Lower lobe of right lung (tissue), 2 donors: Measurements from ENCODE around the gene DPH3. TPM values are rescaled to one million over a fixed set of nuclear protein-coding genes. Genes with fewer than 3 reads are reported as not detected.

Experiments used
- ATAC-seq, 2 donors: fragments of 200-7000 bp; cut with Tn5 transposase; one replicate each; pipeline ENCODE4 v1.9.1; 2020 to 2022; ENCODE audit warnings: mild to moderate bottlenecking in 2 of 2, moderate library complexity in 2 of 2
- DNase-seq: peaks from one replicate; pipeline ENCODE4 v3.0.0-alpha.2; 2020
- H3K27ac ChIP-seq: fragments of 200-600 bp; one replicate; pipeline ENCODE4 v1.8.0; 2022
- H3K27me3 ChIP-seq: fragments of 200-600 bp; one replicate; pipeline ENCODE4 v1.8.0; 2022; ENCODE audit warnings: low read depth
- H3K36me3 ChIP-seq: fragments of 200-600 bp; one replicate; pipeline ENCODE4 v1.8.0; 2022; ENCODE audit warnings: mild to moderate bottlenecking
- H3K4me1 ChIP-seq: fragments of 200-600 bp; one replicate; pipeline ENCODE4 v1.8.0; 2022
- H3K4me3 ChIP-seq: fragments of 200-600 bp; one replicate; pipeline ENCODE4 v1.8.0; 2022; ENCODE audit warnings: mild to moderate bottlenecking
- H3K9me3 ChIP-seq: fragments of 200-600 bp; one replicate; pipeline ENCODE4 v1.8.0; 2022
- CTCF ChIP-seq: fragments of 200-600 bp; IDR thresholded peaks from one replicate; pipeline ENCODE4 v1.8.0; 2022; ENCODE audit warnings: antibody characterized with exemption, mild to moderate bottlenecking
- intact Hi-C: fragments of 100-400 bp; cut with DNase I; formaldehyde crosslinking; loops from one replicate; pipeline ENCODE4 v1.11.0; 2022
- total RNA-seq: library from RNA; stranded (reverse); fragmentation: NEBNext Ultra II Directional; extraction: Animal tissue kit (Norgen Biotek cat#: 25700); gene quantifications from one replicate; pipeline ENCODE4 v1.2.1, GENCODE V29; 2021
- donor health status: DM: no; HTN: yes; CAD: no; lungs with severe emphysema.

Gene DPH3
- total RNA-seq, 1 donor from 2014 or later: 29.0 TPM

GRCh38 chr3:16252243-16252978 is 12.3 kb downstream of the DPH3 start:
- H3K36me3 ChIP-seq: no peaks in the 10 kb centered on the region
- no peak overlapping the region for H3K4me3 ChIP-seq
- H3K4me1 ChIP-seq: no peaks in the 10 kb centered on the region
- ATAC-seq (no peak), DNase-seq (no peak)
- TF ChIP-seq CTCF: no peak
- intact Hi-C loops: no loop called here
- no peaks in the 10 kb centered on the region for H3K9me3 ChIP-seq
- no peaks in the 10 kb centered on the region for H3K27me3 ChIP-seq
- no peak overlapping the region for H3K27ac ChIP-seq

DNA sequence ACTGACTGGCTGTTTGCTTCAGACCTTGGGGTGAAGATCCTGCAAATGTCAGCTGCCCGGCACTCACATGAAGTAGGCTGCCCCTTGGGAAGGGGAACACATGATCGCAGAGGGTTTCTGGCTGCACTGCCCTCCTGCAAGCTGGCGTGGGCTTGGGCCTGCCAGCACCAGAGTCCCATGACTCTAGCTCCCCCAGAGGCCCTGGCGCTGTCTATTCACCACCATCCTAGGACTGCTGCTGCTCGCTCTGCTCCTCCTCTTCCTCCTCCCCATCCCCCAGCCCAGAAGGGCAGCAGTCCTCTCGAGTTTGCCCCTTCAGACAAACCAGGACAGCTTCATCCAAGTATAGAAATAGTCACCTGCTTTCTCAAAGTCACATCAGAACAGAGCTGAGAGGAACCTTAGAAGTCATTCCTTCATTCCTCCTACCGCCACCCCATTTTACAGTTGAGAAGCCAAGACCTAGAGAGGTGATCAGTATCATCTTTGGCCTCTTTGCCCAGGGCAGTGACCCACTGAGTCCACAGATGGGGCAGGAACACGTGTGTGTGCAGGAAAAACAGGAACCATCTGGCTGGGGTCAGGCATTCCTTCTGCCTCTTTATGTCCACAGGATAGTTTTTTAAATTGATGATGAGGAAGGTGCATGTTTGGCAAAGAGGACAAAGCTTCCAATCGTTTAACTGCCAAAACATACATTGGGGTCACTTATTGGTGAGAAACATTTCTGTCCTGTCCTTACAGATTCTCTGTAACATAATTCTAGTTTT is 13.2 kb downstream of the DPH3 start:
- Histone ChIP-seq H3K4me1 (no peaks in the 10 kb centered on the region), H3K27ac (no peak overlapping the region), H3K27me3 (no peaks in the 10 kb centered on the region), H3K36me3 (no peaks in the 10 kb centered on the region), H3K9me3 (no peaks in the 10 kb centered on the region), H3K4me3 (no peak overlapping the region)
- no peak for DNase-seq
- no peak for TF ChIP-seq CTCF
- intact Hi-C loops: no loop called here
- ATAC-seq: no peak

DNA sequence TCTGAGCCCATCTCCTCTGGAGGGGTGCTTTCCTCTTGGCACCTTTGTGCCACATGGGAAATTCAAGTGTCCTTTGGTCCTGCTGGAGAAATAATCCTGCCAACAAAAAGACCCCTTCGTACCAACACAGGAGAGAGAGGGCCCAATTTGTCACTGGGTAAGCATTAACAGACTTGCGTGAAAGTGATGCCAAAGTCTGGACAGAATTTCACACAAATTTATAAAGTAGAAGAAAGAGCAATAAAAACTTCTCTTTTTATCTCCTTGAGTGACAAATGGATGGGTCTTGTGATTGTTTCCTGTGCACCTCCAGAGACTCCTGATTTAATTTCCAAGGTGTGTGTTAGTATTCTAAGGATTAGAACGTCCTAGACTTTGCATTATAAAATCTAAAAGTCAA is 14.9 kb downstream of the DPH3 start:
- H3K4me1 ChIP-seq: no peaks in the 10 kb centered on the region

GRCh38 chr3:16249336-16249735 is 15.4 kb downstream of the DPH3 start:
- peak; percentile 24 for TF ChIP-seq CTCF
- no peak for DNase-seq
- H3K27ac ChIP-seq: no peak overlapping the region
- intact Hi-C loops: no loop called here
- no peak overlapping the region for H3K4me3 ChIP-seq
- no peaks in the 10 kb centered on the region for H3K27me3 ChIP-seq
- no peaks in the 10 kb centered on the region for H3K4me1 ChIP-seq
- H3K36me3 ChIP-seq: no peaks in the 10 kb centered on the region
- H3K9me3 ChIP-seq: no peaks in the 10 kb centered on the region
- no peak for ATAC-seq

More for the DNA sequence above, 14.9 kb downstream of the DPH3 start:
- ATAC-seq (no peak), DNase-seq (no peak)
- TF ChIP-seq CTCF: no peak
- intact Hi-C loops: no loop called here
- no peaks in the 10 kb centered on the region for H3K36me3 ChIP-seq
- H3K4me3 ChIP-seq: no peak overlapping the region
- H3K27me3 ChIP-seq: no peaks in the 10 kb centered on the region
- no peaks in the 10 kb centered on the region for H3K9me3 ChIP-seq
- H3K27ac ChIP-seq: no peak overlapping the region

DNA sequence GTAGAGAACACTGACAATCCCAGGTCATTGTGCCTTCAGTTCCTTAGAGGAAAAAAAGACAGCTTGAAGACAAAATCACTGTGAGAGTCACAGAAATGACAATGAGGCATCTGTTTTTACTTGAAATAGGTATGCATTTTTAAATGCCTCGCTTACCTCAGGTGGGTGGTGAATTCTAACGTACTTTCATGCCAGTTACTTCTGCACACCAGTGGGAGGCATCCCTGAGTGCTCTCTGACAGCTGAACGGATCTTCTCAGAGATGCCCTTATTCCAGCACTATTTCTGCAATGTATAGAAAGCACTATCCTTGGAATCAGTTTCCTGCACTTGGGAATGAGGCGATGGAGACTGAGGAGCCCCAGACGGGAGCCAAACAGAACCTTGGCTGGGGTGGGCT is 16.2 kb downstream of the DPH3 start:
- no peaks in the 10 kb centered on the region for H3K4me1 ChIP-seq
- H3K27me3 ChIP-seq: no peaks in the 10 kb centered on the region
- intact Hi-C loops: no loop called here
- no peaks in the 10 kb centered on the region for H3K9me3 ChIP-seq
- no peak overlapping the region for H3K27ac ChIP-seq
- DNase-seq (no peak), ATAC-seq (no peak)
- no peak for TF ChIP-seq CTCF
- H3K36me3 ChIP-seq: no peaks in the 10 kb centered on the region
- H3K4me3 ChIP-seq: no peak overlapping the region
